Measurements from ENCODE around the gene MOCS1.

The MOCS1 gene

DNA sequence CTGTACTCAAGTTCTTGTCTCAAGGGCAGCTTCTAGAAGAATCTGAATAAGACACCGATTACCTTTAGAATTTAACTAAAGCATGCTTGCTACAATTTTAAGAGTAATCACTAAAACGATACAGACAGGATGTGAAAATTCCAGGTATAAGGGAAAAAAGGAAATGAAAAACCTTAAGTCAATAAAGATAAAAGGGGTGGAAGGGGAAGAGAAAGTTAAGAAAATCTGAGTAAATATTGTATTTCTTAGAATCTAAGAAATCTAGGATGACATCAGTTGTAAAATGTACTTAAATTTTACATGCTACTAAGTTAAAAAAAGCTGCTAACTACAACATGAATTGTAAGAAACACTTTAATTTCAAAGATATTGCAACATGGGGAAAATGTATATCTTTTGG is 30.3 kb upstream of the MOCS1 start:
- POLR2A ChIA-PET = no interaction called here
- CTCF ChIA-PET = interaction anchor here (1.0 to 1.2 kb wide), 2 partner anchors 13 to 17 kb away, joined by 3 to 5 read pairs; no protein-coding TSS in a partner anchor
- H3K36me3 ChIP-seq (ENCODE audit: control insufficient read depth in 2 of 2, insufficient read depth in 1 of 2, low read length in 2 of 2) = no peaks in the 10 kb centered on the region
- TF ChIP-seq BCL11B (tag by site-specific recombination; IDR thresholded peaks at IDR 0.05; ENCODE audit: low read depth) (no peak), HOXA7 (CRISPR knock-in tag; IDR thresholded peaks at IDR 0.05; ENCODE audit: borderline replicate concordance) (no peak), ZNF768 (tag by site-specific recombination; IDR thresholded peaks at IDR 0.05) (no peak), ZBTB7A (tag by site-specific recombination; IDR thresholded peaks at IDR 0.05; ENCODE audit: low read depth) (no peak), ZNF175 (tag by site-specific recombination; IDR thresholded peaks at IDR 0.05) (no peak), SP3 (tag by site-specific recombination; IDR thresholded peaks at IDR 0.05) (no peak)
- TF ChIP-seq, protein P1, sequence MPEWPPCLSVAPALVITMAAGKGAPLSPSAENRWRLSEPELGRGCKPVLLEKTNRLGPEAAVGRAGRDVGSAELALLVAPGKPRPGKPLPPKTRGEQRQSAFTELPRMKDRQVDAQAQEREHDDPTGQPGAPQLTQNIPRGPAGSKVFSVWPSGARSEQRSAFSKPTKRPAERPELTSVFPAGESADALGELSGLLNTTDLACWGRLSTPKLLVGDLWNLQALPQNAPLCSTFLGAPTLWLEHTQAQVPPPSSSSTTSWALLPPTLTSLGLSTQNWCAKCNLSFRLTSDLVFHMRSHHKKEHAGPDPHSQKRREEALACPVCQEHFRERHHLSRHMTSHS (tag by site-specific recombination; IDR thresholded peaks at IDR 0.05) = no peak
- H3K4me3 ChIP-seq (ENCODE audit: low read depth, low read length) = no peak overlapping the region
- H3K27ac ChIP-seq (ENCODE audit: extremely low read depth, low read depth, low read length) = no peak overlapping the region
- H3K4me1 ChIP-seq (ENCODE audit: control insufficient read depth, insufficient read depth, low read length) = no peaks in the 10 kb centered on the region
- H3K9me3 ChIP-seq (ENCODE audit: control insufficient read depth, insufficient read depth, low read depth, low read length) = no peaks in the 10 kb centered on the region

- Histone ChIP-seq H3K4me3 (ENCODE audit: low read depth, low read length) (no peak overlapping the region), H3K36me3 (ENCODE audit: control insufficient read depth in 2 of 2, insufficient read depth in 1 of 2, low read length in 2 of 2) (no peaks in the 10 kb centered on the region), H3K27ac (ENCODE audit: extremely low read depth, low read depth, low read length) (no peak overlapping the region), H3K9me3 (ENCODE audit: control insufficient read depth, insufficient read depth, low read depth, low read length) (no peaks in the 10 kb centered on the region), H3K4me1 (ENCODE audit: control insufficient read depth, insufficient read depth, low read length) (no peaks in the 10 kb centered on the region)
- ChIA-PET POLR2A (no interaction called here), CTCF (interaction anchor here (0.5 to 1.2 kb wide), 2 partner anchors 17 to 1492 kb away, joined by 4 to 5 read pairs; no protein-coding TSS in a partner anchor)
- TF ChIP-seq KLF10 (tag by site-specific recombination; IDR thresholded peaks at IDR 0.05) (no peak), ZBTB7A (tag by site-specific recombination; IDR thresholded peaks at IDR 0.05; ENCODE audit: low read depth) (no peak), ZNF292 (tag by site-specific recombination; IDR thresholded peaks at IDR 0.05; ENCODE audit: borderline replicate concordance, low read depth) (no peak), ZNF366 (tag by site-specific recombination; conservative IDR thresholded peaks at IDR 0.05) (no peak), ZNF354C (tag by site-specific recombination; IDR thresholded peaks at IDR 0.05; ENCODE audit: borderline replicate concordance, low read depth) (no peak), ZBTB17 (tag by site-specific recombination; IDR thresholded peaks at IDR 0.05) (no peak), ZBTB8A (tag by site-specific recombination; IDR thresholded peaks at IDR 0.05) (no peak)
Observed at GRCh38 chr6:39964094-39964493, 29.8 kb upstream of the MOCS1 start.

DNA sequence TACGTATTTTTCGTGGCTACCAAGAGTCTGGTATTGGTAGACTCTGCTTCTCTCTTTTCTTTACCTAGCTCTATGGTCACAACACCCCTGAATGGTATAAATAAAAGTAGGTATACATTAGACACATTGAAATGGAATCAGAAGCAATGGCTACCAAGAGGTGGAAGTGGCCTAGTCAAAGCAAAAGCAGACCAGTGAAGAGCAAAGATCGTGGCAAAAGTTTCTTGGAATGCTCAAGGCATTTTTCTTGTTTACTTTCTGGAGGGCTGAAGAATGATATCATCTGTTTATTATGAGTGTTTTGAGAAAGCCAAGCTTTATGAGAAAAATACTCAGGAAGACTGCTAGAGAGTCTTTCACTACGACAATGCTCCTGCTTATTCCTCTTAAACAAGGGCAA is 28.6 kb upstream of the MOCS1 start:
- Histone ChIP-seq H3K4me3 (ENCODE audit: low read depth, low read length) (no peak overlapping the region), H3K36me3 (ENCODE audit: control insufficient read depth in 2 of 2, insufficient read depth in 1 of 2, low read length in 2 of 2) (no peaks in the 10 kb centered on the region), H3K4me1 (ENCODE audit: control insufficient read depth, insufficient read depth, low read length) (no peaks in the 10 kb centered on the region), H3K9me3 (ENCODE audit: control insufficient read depth, insufficient read depth, low read depth, low read length) (no peaks in the 10 kb centered on the region), H3K27ac (ENCODE audit: extremely low read depth, low read depth, low read length) (no peak overlapping the region)
- ChIA-PET POLR2A (no interaction called here), CTCF (interaction anchor here (0.7 kb wide), 2 partner anchors 807 to 893 kb away, joined by 3 read pairs; no protein-coding TSS in a partner anchor)
- TF ChIP-seq ZNF548 (tag by site-specific recombination; IDR thresholded peaks at IDR 0.05) (no peak), ZSCAN5A (tag by site-specific recombination; IDR thresholded peaks at IDR 0.05) (no peak), ZNF664 (tag by site-specific recombination; IDR thresholded peaks at IDR 0.05) (no peak), EGR2 (tag by site-specific recombination; IDR thresholded peaks at IDR 0.05; ENCODE audit: low read depth) (no peak), ZNF266 (tag by site-specific recombination; IDR thresholded peaks at IDR 0.05; ENCODE audit: low read depth) (no peak), ZNF184 (tag by site-specific recombination; IDR thresholded peaks at IDR 0.05) (no peak), ZNF239 (tag by site-specific recombination; IDR thresholded peaks at IDR 0.05) (no peak), ZNF549 (tag by site-specific recombination; IDR thresholded peaks at IDR 0.05) (no peak), ZFP37 (tag by site-specific recombination; IDR thresholded peaks at IDR 0.05) (no peak), TRIM28 (IDR thresholded peaks at IDR 0.05; ENCODE audit: borderline replicate concordance, low read length) (no peak), GLI2 (tag by site-specific recombination; IDR thresholded peaks at IDR 0.05; ENCODE audit: borderline replicate concordance, low read depth) (no peak), ZNF529 (tag by site-specific recombination; IDR thresholded peaks at IDR 0.05; ENCODE audit: insufficient replicate concordance) (no peak), ZNF274 (IDR thresholded peaks at IDR 0.05; ENCODE audit: low read length) (no peak), ZNF274 (tag by site-specific recombination; IDR thresholded peaks at IDR 0.05; ENCODE audit: borderline replicate concordance) (no peak), ZNF600 (tag by site-specific recombination; IDR thresholded peaks at IDR 0.05) (no peak)
